ENCODE measurements around the gene MRPL22.

GRCh38 chr5:154898210-154898609 is 42.7 kb upstream of the MRPL22 start:
- TF ChIP-seq CTCF (conservative IDR thresholded peaks at IDR 0.05) (no peak), ZFX (IDR thresholded peaks at IDR 0.05) (no peak)

All from C4-2B (cell line).